T-helper 2 cell treated with Interferon-gamma antibody and Interleukin-4, amounts not matched to agents 100 ng/mL and 5 ng/mL, for 36 hours (primary cell): Measurements from ENCODE around the gene EPRS1. TPM values are rescaled to one million over a fixed set of nuclear protein-coding genes. Genes with fewer than 3 reads are reported as not detected.
"Not testable (repeated sequence)": the region's sequence is repeated elsewhere in the genome, so short reads cannot be mapped to it uniquely, and the experiment has no call there.

ENCODE experiments used
- intact Hi-C: fragments of 100-400 bp; cut with micrococcal nuclease; formaldehyde crosslinking; loops from one replicate; pipeline ENCODE4 v1.15.1; 2023
- total RNA-seq: library from RNA; stranded (reverse); gene quantifications from 2 replicates; pipeline ENCODE4 v1.2.3, GENCODE V29; 2022

The EPRS1 gene
- total RNA-seq, 1 donor from 2014 or later: 113 TPM

GRCh38 chr1:220040028-220040596, 6.2 kb downstream of the EPRS1 start:
- intact Hi-C loops: loop anchor here (10.0 kb wide), 2 partner anchors 575 to 1755 kb away; partner anchors contain the start of gene RRP15

- intact Hi-C loops: no loop called here
These were observed 7.7 kb downstream of the EPRS1 start for GRCh38 chr1:220038640-220039039.

- intact Hi-C loops: not testable (repeated sequence)
These were observed 8.5 kb downstream of the EPRS1 start for GRCh38 chr1:220037810-220038209.

GRCh38 chr1:220032911-220033310, 13.4 kb downstream of the EPRS1 start:
- intact Hi-C loops: no loop called here

GRCh38 chr1:220031287-220031686, 15.0 kb downstream of the EPRS1 start:
- intact Hi-C loops: no loop called here

GRCh38 chr1:220028346-220028895, 17.9 kb downstream of the EPRS1 start:
- intact Hi-C loops: no loop called here

GRCh38 chr1:220019071-220019470, 27.2 kb downstream of the EPRS1 start:
- intact Hi-C loops: no loop called here

GRCh38 chr1:220013497-220013896, 32.8 kb downstream of the EPRS1 start:
- intact Hi-C loops: no loop called here

GRCh38 chr1:220012259-220012658, 34.0 kb downstream of the EPRS1 start:
- intact Hi-C loops: no loop called here

GRCh38 chr1:220011620-220012019, 34.7 kb downstream of the EPRS1 start:
- intact Hi-C loops: no loop called here

- intact Hi-C loops: no loop called here
These were observed 38.9 kb downstream of the EPRS1 start for GRCh38 chr1:220007438-220007837.

GRCh38 chr1:220005489-220005888, 40.8 kb downstream of the EPRS1 start:
- intact Hi-C loops: no loop called here

GRCh38 chr1:220003610-220004299, 42.5 kb downstream of the EPRS1 start:
- intact Hi-C loops: no loop called here

- intact Hi-C loops: no loop called here
These were observed 43.3 kb downstream of the EPRS1 start for GRCh38 chr1:220003015-220003414.

- intact Hi-C loops: no loop called here
These were observed 45.2 kb downstream of the EPRS1 start for GRCh38 chr1:220001095-220001501.

GRCh38 chr1:219999821-220000220, 46.5 kb downstream of the EPRS1 start:
- intact Hi-C loops: loop anchor here (5.0 to 10.0 kb wide), 2 partner anchors 47 to 95 kb away; partner anchors contain the start of genes EPRS1 and IARS2

Other genes starting within 250 kb of the EPRS1 start
- gene SLC30A10, start 117.9 kb downstream of the EPRS1 start, total RNA-seq: not detected in 2 replicates
- gene BPNT1, start 43.3 kb upstream of the EPRS1 start, total RNA-seq: 24.7 and 26.8 TPM in 2 replicates
- gene IARS2, start 47.6 kb upstream of the EPRS1 start, total RNA-seq: 59.7 and 60.2 TPM in 2 replicates
- 52.5 and 56.6 TPM in 2 replicates for gene RAB3GAP2, start 225.9 kb upstream of the EPRS1 start, total RNA-seq